ENCODE data around the gene A1CF. TPM values are rescaled to one million over a fixed set of nuclear protein-coding genes. Genes with fewer than 3 reads are reported as not detected.

Gene A1CF
- total RNA-seq, 1 donor, result not detected

Other genes with a start within 250 kb of the A1CF start
- 4.2 and 6.5 TPM in 2 replicates for gene ASAH2B, start 145.7 kb downstream of the A1CF start, total RNA-seq
- 19.0 and 38.7 TPM in 2 replicates for gene PRKG1, start 188.9 kb upstream of the A1CF start, total RNA-seq